Aorta (tissue), 5 donors: Measurements from ENCODE around the gene GRIK4. TPM values are rescaled to one million over a fixed set of nuclear protein-coding genes. Genes with fewer than 3 reads are reported as not detected.

Experiments used
- ATAC-seq: fragments of 200-7000 bp; cut with Tn5 transposase; one replicate; pipeline ENCODE4 v1.9.1; 2022; ENCODE audit warnings: moderate library complexity; ENCODE audit not compliant: low FRiP score
- DNase-seq, 2 donors: peaks; one replicate each; pipeline ENCODE4 v3.0.0-alpha.2; 2020
- H3K27ac ChIP-seq, 2 donors: one replicate each; pipeline ENCODE4 v1.5.1; 2013; ENCODE audit warnings: low read length in 2 of 2, mild to moderate bottlenecking in 2 of 2, moderate library complexity in 2 of 2, control low read depth in 1 of 2, inconsistent platforms in 1 of 2, low read depth in 1 of 2
- H3K27me3 ChIP-seq, 2 donors: one replicate each; pipeline ENCODE4 v1.6.1; 2013; ENCODE audit warnings: control low read depth in 1 of 2, low read length in 1 of 2, mild to moderate bottlenecking in 1 of 2, moderate library complexity in 1 of 2; ENCODE audit not compliant: insufficient read depth in 2 of 2, control insufficient read depth in 1 of 2
- H3K36me3 ChIP-seq, 2 donors: one replicate each; pipeline ENCODE4 v1.6.1; 2013; ENCODE audit warnings: control low read depth in 1 of 2, low read length in 1 of 2, mild to moderate bottlenecking in 1 of 2; ENCODE audit not compliant: insufficient read depth in 2 of 2, control insufficient read depth in 1 of 2
- H3K4me1 ChIP-seq, 2 donors: one replicate each; pipeline ENCODE4 v1.6.1; 2013; ENCODE audit warnings: low read length in 2 of 2, control low read depth in 1 of 2, mild to moderate bottlenecking in 1 of 2, moderate library complexity in 1 of 2; ENCODE audit not compliant: insufficient read depth in 2 of 2, control insufficient read depth in 1 of 2
- H3K4me3 ChIP-seq, 2 donors: one replicate each; pipeline ENCODE4 v1.5.1; 2013; ENCODE audit warnings: low read length in 2 of 2, control low read depth in 1 of 2, mild to moderate bottlenecking in 1 of 2
- H3K9me3 ChIP-seq: one replicate; pipeline ENCODE4 v1.6.1; 2013; ENCODE audit warnings: mild to moderate bottlenecking, low read length; ENCODE audit not compliant: control insufficient read depth
- WGBS, 2 donors: extraction: QIAGEN DNeasy Blood & Tissue Kit; methylation state at CpG; one replicate each; pipeline ENCODE4 v1.1.7; 2013; 5-methylcytosine and 5-hydroxymethylcytosine counted together
- intact Hi-C, 2 donors: fragments of 100-400 bp; cut with DNase I; formaldehyde crosslinking; loops; one replicate each; pipeline versions ENCODE4 v1.14.2 to v1.15.0; 2022
- polyA plus RNA-seq, 2 donors: library from polyadenylated mRNA; stranded (reverse); fragments of 200-250 nt; gene quantifications; one replicate each; pipeline ENCODE4 v1.2.3, GENCODE V29; 2013
- total RNA-seq, 2 donors: library from RNA; stranded (reverse); fragmentation: NEBNext Ultra II Directional; extraction: Animal tissue kit (Norgen Biotek cat#: 25700); gene quantifications; one replicate each; pipeline ENCODE4 v1.2.1, GENCODE V29; 2021
- donor health status: healthy with polysubstance abuse.
- donor health status: Bipolar disorder and iron deficiency.
- donor health status: DM: no; HTN: no; CAD: no.
- donor health status: DM: no; HTN: no; CAD: no.
- donor health status: DM: yes; HTN: yes; CAD: no.

The GRIK4 gene
- total and polyA plus RNA-seq, 4 donors: not detected

GRCh38 chr11:120513436-120514315, 2.1 kb downstream of the GRIK4 start:
- DNase-seq: no peak
- Histone ChIP-seq H3K27me3 (no peaks in the 10 kb centered on the region), H3K27ac (no peak overlapping the region)

GRCh38 chr11:120514541-120515121, 3.1 kb downstream of the GRIK4 start:
- Histone ChIP-seq H3K27ac (no peak overlapping the region), H3K36me3 (no peaks in the 10 kb centered on the region), H3K4me3 (no peak overlapping the region), H3K9me3 (no peaks in the 10 kb centered on the region), H3K4me1 (no peaks in the 10 kb centered on the region), H3K27me3 (no peaks in the 10 kb centered on the region)
- intact Hi-C loops: loop anchor here (5.0 to 10.0 kb wide), 5 partner anchors 168 to 680 kb away; partner anchors contain the start of gene TECTA (in 1 of the 2)
- 90 to 92% methylated on average over 14 of the region's 14 CpGs for WGBS, 2 donors
- DNase-seq (no peak), ATAC-seq (no peak)

More at GRCh38 chr11:120513436-120514315, 2.1 kb downstream of the GRIK4 start:
- Histone ChIP-seq H3K4me1 (no peaks in the 10 kb centered on the region), H3K4me3 (no peak overlapping the region), H3K9me3 (no peaks in the 10 kb centered on the region), H3K36me3 (no peaks in the 10 kb centered on the region)
- WGBS, 2 donors: 75 to 78% methylated on average over 19 of the region's 19 CpGs
- intact Hi-C loops: loop anchor here (5.0 to 10.0 kb wide), 5 partner anchors 169 to 681 kb away; partner anchors contain the start of gene TECTA (in 1 of the 2)
- ATAC-seq: no peak

DNA sequence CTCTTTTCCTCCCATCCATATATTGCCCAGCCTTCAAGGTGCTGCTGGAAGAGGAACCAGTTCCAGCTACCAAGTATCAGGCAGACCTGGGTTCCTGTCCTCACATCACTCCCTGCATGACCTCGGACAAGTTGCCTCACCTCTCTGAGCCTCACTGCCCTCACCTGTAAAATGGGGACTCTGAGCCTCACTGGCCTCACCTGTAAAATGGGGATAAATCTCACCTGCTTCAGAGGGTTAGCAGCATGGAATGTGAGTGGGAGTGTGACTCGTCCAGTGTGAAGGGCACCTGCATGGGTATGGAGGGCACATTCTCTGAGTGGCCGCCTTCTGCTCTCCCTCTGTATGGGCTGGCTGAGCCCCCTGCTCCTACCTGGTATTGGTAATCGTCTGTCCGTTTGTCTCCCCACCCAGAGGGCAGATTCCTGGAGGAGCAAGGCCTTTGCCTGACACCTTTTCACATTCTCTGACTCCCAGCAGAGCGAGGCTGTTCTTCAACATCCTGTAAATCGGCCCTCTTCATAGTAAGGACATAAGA, 3.7 kb downstream of the GRIK4 start:
- Histone ChIP-seq H3K36me3 (no peaks in the 10 kb centered on the region), H3K4me3 (no peak overlapping the region), H3K4me1 (no peaks in the 10 kb centered on the region), H3K27me3 (no peaks in the 10 kb centered on the region), H3K9me3 (no peaks in the 10 kb centered on the region), H3K27ac (no peak overlapping the region)
- ATAC-seq (no peak), DNase-seq (no peak)
- 94% methylated on average over 7 of the region's 7 CpGs for WGBS, 2 donors
- intact Hi-C loops: loop anchor here (10.0 kb wide), 2 partner anchors 590 to 680 kb away; partner anchors contain the start of gene TECTA (in 1 of the 2)

GRCh38 chr11:120516461-120517389, 5.2 kb downstream of the GRIK4 start:
- Histone ChIP-seq H3K36me3 (no peaks in the 10 kb centered on the region), H3K27me3 (no peaks in the 10 kb centered on the region), H3K9me3 (no peaks in the 10 kb centered on the region), H3K4me1 (no peaks in the 10 kb centered on the region), H3K27ac (no peak overlapping the region), H3K4me3 (no peak overlapping the region)
- WGBS, 2 donors: 53 to 56% methylated on average over 36 to 39 of the region's 39 CpGs
- no peak for DNase-seq
- intact Hi-C loops: loop anchor here (10.0 kb wide), 2 partner anchors 588 to 678 kb away; partner anchors contain the start of gene TECTA (in 1 of the 2)
- no peak for ATAC-seq

DNA sequence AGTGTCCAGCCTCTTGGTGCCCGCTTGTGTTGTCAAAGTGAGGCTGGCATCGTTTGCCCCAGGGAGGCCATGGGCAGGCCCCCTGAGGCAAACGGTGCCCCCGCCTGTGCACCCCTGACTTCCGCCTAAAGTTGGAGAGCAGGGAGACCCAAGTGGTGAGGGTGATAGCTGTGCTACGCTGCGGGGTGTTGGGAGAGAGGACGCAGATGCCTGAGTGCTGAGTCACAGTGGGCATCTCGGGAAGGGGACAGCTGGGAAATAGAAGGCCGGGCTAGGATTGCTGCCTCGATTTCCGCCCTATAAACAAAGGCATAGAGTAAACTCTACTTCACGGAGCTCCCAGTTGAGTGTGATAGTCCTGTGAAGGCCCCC, 5.8 kb downstream of the GRIK4 start:
- no peak overlapping the region for H3K27ac ChIP-seq
- intact Hi-C loops: loop anchor here (10.0 kb wide), 2 partner anchors 587 to 677 kb away; partner anchors contain the start of gene TECTA (in 1 of the 2)
- ATAC-seq: no peak

GRCh38 chr11:120517801-120518291, 6.3 kb downstream of the GRIK4 start:
- intact Hi-C loops: loop anchor here (10.0 kb wide), 2 partner anchors 587 to 677 kb away; partner anchors contain the start of gene TECTA (in 1 of the 2)

More for the DNA sequence above, 5.8 kb downstream of the GRIK4 start:
- Histone ChIP-seq H3K27me3 (no peaks in the 10 kb centered on the region), H3K36me3 (no peaks in the 10 kb centered on the region), H3K4me1 (no peaks in the 10 kb centered on the region), H3K9me3 (no peaks in the 10 kb centered on the region), H3K4me3 (no peak overlapping the region)
- 59 to 68% methylated on average over 13 of the region's 13 CpGs for WGBS, 2 donors
- DNase-seq: no peak

DNA sequence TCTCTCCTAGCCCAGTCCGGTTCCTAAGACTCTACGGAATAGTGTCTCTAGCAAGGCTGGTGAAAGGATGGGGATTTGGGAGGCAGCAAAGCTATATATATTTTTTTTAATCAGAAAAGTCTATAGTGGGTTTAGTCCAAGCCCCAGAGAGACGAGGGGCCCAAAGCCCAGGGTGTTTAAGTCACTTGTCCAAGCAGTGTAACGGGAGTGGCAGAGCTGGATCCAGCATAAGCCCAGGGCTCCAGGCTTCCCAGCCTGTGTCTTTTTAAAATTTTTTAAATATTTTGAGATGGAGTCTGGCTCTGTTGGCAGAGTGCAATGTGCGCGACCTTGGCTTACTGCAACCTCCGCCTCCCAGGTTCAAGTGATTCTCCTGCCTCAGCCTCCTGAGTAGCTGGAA, 6.8 kb downstream of the GRIK4 start:
- H3K27me3 ChIP-seq: no peaks in the 10 kb centered on the region
- H3K4me1 ChIP-seq: no peaks in the 10 kb centered on the region
- ATAC-seq: no peak
- no peak overlapping the region for H3K27ac ChIP-seq
- intact Hi-C loops: loop anchor here (10.0 kb wide), 2 partner anchors 586 to 676 kb away; partner anchors contain the start of gene TECTA (in 1 of the 2)
- DNase-seq: no peak
- H3K4me3 ChIP-seq: no peak overlapping the region
- H3K9me3 ChIP-seq: no peaks in the 10 kb centered on the region
- WGBS, 2 donors: 92 to 93% methylated on average over 7 of the region's 7 CpGs
- H3K36me3 ChIP-seq: no peaks in the 10 kb centered on the region

More at GRCh38 chr11:120517801-120518291, 6.3 kb downstream of the GRIK4 start:
- no peak overlapping the region for H3K27ac ChIP-seq
- no peaks in the 10 kb centered on the region for H3K27me3 ChIP-seq
- DNase-seq (no peak), ATAC-seq (no peak)
- WGBS, 2 donors: 93 to 95% methylated on average over 7 of the region's 7 CpGs
- no peaks in the 10 kb centered on the region for H3K4me1 ChIP-seq
- no peaks in the 10 kb centered on the region for H3K36me3 ChIP-seq
- no peaks in the 10 kb centered on the region for H3K9me3 ChIP-seq
- no peak overlapping the region for H3K4me3 ChIP-seq
